IPS DF 4.7 (cell line): ENCODE data around the gene GAB2.

Experiments
- DNase-seq: peaks from one replicate; pipeline ENCODE4 v3.0.0-alpha.2; 2013; ENCODE audit warnings: low spot score; ENCODE audit errors: extremely low read depth

The GAB2 gene

GRCh38 chr11:78428773-78429172 lies 11.2 kb upstream of the GAB2 start:
- no peak for DNase-seq

- DNase-seq, result no peak
These were observed 10.6 kb upstream of the GAB2 start for GRCh38 chr11:78428266-78428636.

- no peak for DNase-seq
These were observed 10.1 kb upstream of the GAB2 start for GRCh38 chr11:78427615-78428265.

GRCh38 chr11:78426845-78427244 lies 9.2 kb upstream of the GAB2 start:
- DNase-seq, result no peak

GRCh38 chr11:78425399-78426070 lies 7.9 kb upstream of the GAB2 start:
- no peak for DNase-seq

- DNase-seq, result no peak
These were observed 7.0 kb upstream of the GAB2 start for GRCh38 chr11:78424334-78425270.

- DNase-seq, result no peak
These were observed 5.6 kb upstream of the GAB2 start for GRCh38 chr11:78423241-78423640.

GRCh38 chr11:78420796-78421209 lies 3.2 kb upstream of the GAB2 start:
- no peak for DNase-seq

GRCh38 chr11:78420255-78420764 lies 2.7 kb upstream of the GAB2 start:
- no peak for DNase-seq

- no peak for DNase-seq
These were observed 1.7 kb upstream of the GAB2 start for GRCh38 chr11:78419327-78419726.

GRCh38 chr11:78418584-78419211 lies 1.1 kb upstream of the GAB2 start:
- DNase-seq, result no peak

GRCh38 chr11:78417888-78418583 lies 416 bp upstream of the GAB2 start:
- no peak for DNase-seq

GRCh38 chr11:78416285-78417174 lies 1.1 kb downstream of the GAB2 start:
- DNase-seq, result no peak

- DNase-seq, result no peak
These were observed 2.3 kb downstream of the GAB2 start for GRCh38 chr11:78415338-78415737.

GRCh38 chr11:78414321-78415051 lies 3.1 kb downstream of the GAB2 start:
- no peak for DNase-seq

- no peak for DNase-seq
These were observed 9.0 kb downstream of the GAB2 start for GRCh38 chr11:78408619-78409018.

- no peak for DNase-seq
These were observed 10.9 kb downstream of the GAB2 start for GRCh38 chr11:78406568-78407196.

GRCh38 chr11:78405805-78406204 lies 11.8 kb downstream of the GAB2 start:
- no peak for DNase-seq

- no peak for DNase-seq
These were observed 13.8 kb downstream of the GAB2 start for GRCh38 chr11:78403781-78404180.
